ENCODE results near the gene RTP1. TPM values are rescaled to one million over a fixed set of nuclear protein-coding genes. Genes with fewer than 3 reads are reported as not detected.

The RTP1 gene
- total RNA-seq, 1 donor from 2014 or later, result not detected

DNA sequence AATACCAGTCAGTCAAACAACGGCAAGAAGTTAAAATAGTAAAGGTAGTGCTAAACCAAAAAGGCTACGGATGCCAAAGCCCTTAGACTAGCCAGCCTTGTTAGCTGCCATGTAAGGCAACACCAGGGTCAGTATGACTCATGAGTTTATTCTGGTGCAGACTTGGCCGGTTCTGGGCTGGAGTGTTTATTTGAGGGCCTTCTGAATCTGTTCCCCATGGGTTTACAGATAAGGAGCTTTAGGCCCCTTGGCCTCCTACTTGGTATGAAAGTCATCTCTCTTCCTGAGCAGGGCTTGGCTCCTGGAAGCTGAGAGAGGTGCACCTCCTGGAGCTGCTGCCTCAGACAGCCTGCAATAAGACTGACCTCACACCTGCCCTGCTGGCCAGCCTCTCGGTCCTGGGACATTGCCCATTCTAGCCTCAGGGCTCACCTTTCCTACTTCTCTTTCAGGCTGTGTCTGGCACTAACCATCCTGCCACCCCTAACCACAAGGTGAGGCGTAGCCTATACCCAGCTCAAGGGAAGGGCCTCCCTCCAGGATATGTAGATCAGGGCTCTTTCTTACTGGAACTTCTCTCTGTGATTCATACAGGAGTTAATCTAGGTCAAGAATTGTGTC lies 10.4 kb upstream of the RTP1 start:
- peak; percentile 56 to 90 for DNase-seq (ENCODE audit: low spot score in 2 of 2)
- H3K4me1 ChIP-seq, result peaks cover 6 to 48% of the 10 kb centered on the region in 2 donors

DNA sequence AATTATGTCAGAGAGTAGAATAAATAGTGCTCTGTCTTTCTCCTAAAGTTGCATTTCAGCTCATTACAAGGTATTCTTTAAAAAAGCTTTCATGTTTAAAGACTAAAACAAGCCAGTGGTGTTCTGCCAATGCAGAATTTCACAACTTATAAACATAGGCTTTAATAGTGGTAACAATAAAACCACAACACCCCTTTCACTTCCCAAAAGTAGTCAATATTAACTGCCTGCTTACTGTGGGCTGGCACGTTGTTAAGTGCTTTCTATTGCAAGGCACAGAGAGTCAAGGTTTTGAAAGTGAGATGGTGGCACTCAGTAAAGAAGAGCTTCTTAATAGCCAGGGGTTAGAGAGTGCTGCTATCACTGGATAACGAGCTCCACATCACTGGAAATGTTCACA lies 8.4 kb upstream of the RTP1 start:
- no peak for DNase-seq (ENCODE audit: low spot score in 2 of 2)
- intact Hi-C loops (cut with DNase I), result no loop called here
- no peaks in the 10 kb centered on the region for H3K9me3 ChIP-seq
- no peaks in the 10 kb centered on the region for H3K27me3 ChIP-seq
- H3K27ac ChIP-seq, result peak overlapping the region; percentile 84 to 88
- no peak overlapping the region for H3K4me3 ChIP-seq
- TF ChIP-seq, protein P1, sequence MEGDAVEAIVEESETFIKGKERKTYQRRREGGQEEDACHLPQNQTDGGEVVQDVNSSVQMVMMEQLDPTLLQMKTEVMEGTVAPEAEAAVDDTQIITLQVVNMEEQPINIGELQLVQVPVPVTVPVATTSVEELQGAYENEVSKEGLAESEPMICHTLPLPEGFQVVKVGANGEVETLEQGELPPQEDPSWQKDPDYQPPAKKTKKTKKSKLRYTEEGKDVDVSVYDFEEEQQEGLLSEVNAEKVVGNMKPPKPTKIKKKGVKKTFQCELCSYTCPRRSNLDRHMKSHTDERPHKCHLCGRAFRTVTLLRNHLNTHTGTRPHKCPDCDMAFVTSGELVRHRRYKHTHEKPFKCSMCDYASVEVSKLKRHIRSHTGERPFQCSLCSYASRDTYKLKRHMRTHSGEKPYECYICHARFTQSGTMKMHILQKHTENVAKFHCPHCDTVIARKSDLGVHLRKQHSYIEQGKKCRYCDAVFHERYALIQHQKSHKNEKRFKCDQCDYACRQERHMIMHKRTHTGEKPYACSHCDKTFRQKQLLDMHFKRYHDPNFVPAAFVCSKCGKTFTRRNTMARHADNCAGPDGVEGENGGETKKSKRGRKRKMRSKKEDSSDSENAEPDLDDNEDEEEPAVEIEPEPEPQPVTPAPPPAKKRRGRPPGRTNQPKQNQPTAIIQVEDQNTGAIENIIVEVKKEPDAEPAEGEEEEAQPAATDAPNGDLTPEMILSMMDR (IDR thresholded peaks at IDR 0.05), result no peak
- H3K36me3 ChIP-seq, result no peaks in the 10 kb centered on the region
- H3K4me1 ChIP-seq, result peaks cover 11 to 50% of the 10 kb centered on the region in 2 donors

More for the DNA sequence above, 10.4 kb upstream of the RTP1 start:
- peak overlapping the region; percentile 84 to 88 for H3K27ac ChIP-seq
- no peaks in the 10 kb centered on the region for H3K36me3 ChIP-seq
- TF ChIP-seq, protein P1 (IDR thresholded peaks at IDR 0.05), result no peak
- H3K4me3 ChIP-seq, result no peak overlapping the region
- no peaks in the 10 kb centered on the region for H3K27me3 ChIP-seq
- no peaks in the 10 kb centered on the region for H3K9me3 ChIP-seq
- intact Hi-C loops (cut with DNase I), result no loop called here

DNA sequence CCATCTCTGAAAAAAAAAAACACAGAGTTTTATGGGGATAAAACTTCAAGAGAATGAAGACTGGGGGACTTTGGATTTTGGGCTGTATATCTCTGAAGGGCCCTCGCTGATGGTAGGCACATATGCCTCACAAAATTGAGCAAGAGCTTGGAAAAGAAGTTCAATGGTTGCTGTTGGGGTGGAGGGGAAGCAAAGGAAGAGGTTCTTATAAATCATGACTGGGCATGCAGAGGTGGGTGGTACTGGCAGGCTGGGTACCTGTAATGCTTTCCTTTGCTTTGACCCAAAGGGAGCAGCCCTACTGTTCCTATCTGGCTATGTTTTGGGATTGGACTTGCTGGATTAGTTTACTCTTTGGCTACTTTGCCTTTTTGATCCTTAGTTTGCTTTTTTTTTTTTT lies 6.0 kb upstream of the RTP1 start:
- DNase-seq (ENCODE audit: low spot score in 2 of 2), result no peak
- Histone ChIP-seq H3K4me1 (peaks cover 10 to 54% of the 10 kb centered on the region in 2 donors), H3K36me3 (no peaks in the 10 kb centered on the region), H3K27me3 (no peaks in the 10 kb centered on the region), H3K9me3 (no peaks in the 10 kb centered on the region), H3K27ac (no peak overlapping the region), H3K4me3 (no peak overlapping the region)
- TF ChIP-seq, protein P1 (IDR thresholded peaks at IDR 0.05), result no peak
- intact Hi-C loops (cut with DNase I), result no loop called here

DNA sequence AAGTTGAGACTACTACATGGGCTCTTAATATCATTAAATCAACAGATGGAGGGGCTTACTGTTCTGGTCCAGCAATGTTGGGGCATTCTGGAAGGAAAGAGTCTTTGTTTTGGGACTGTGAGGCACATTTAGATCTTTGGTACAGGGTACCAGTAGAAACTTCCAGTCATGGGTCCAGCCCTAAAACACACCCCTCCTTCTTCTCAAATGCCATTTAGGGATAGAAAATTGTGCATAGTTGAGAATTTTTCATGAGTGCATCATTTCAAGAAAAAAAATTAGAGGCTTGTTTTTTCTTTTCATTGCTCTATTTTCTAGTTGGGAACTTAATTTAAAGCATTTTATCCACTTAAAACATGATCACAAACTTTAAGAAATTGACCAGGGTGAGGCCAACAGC lies 4.1 kb upstream of the RTP1 start:
- Histone ChIP-seq H3K36me3 (no peaks in the 10 kb centered on the region), H3K4me3 (no peak overlapping the region), H3K4me1 (peaks cover 5 to 38% of the 10 kb centered on the region in 2 donors), H3K27ac (peak overlapping the region; percentile 78 to 81), H3K9me3 (no peaks in the 10 kb centered on the region), H3K27me3 (no peaks in the 10 kb centered on the region)
- no peak for DNase-seq (ENCODE audit: low spot score in 2 of 2)
- TF ChIP-seq, protein P1 (IDR thresholded peaks at IDR 0.05), result no peak
- intact Hi-C loops (cut with DNase I), result no loop called here

DNA sequence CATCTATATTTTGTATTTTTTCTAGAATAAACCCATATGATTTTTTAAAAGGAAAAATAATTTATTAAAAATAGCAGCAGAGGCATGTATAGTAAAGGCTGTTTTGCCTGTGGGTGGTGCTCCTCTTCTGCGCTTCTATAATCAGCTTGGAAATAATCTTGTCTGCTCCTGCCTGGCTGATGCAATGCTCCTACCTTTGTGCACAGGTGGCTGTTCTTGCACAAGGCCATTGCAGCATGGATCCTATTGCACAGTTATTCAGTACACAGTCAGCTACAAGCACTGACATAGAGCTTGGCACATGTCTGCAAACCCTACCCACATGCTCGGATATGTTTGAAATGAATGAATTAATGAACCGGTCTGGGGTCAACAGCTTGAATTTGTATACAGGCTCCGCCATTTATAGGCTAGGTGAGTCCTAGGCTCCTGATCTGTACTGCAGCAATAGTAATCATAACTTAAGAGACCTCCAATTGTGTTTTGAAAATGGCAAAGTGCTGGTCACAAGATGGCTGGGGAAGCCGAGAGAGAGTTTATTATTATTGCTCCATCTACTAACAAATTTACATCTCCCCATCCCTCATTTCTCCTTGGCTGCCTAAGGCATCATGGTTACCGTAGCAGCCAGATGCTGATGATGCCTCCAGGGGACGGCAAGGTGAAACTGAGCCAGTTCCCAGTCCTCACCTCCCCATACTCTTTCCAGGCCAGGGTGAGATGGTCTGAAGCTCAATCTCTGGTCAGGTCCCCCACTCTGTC lies 532 bp upstream of the RTP1 start:
- Histone ChIP-seq H3K4me1 (peaks cover 5 to 20% of the 10 kb centered on the region in 2 donors), H3K27me3 (no peaks in the 10 kb centered on the region), H3K9me3 (no peaks in the 10 kb centered on the region), H3K36me3 (no peaks in the 10 kb centered on the region), H3K27ac (no peak overlapping the region), H3K4me3 (no peak overlapping the region)
- intact Hi-C loops (cut with DNase I), result no loop called here
- TF ChIP-seq, protein P1 (IDR thresholded peaks at IDR 0.05), result no peak
- DNase-seq (ENCODE audit: low spot score in 2 of 2), result no peak
